Muscle layer of duodenum (tissue), 2 donors: Measurements from ENCODE around the gene IL5RA.

ENCODE experiments used
- H3K27ac ChIP-seq: one replicate; pipeline ENCODE4 v1.7.0; 2013; ENCODE audit warnings: mild to moderate bottlenecking, low read length
- H3K27me3 ChIP-seq: one replicate; pipeline ENCODE4 v1.7.0; 2013; ENCODE audit warnings: low read depth, mild to moderate bottlenecking, control low read depth, low read length
- H3K36me3 ChIP-seq, 2 donors: one replicate each; pipeline ENCODE4 v1.7.0; 2013; ENCODE audit warnings: low read length in 2 of 2, control low read depth in 1 of 2, mild to moderate bottlenecking in 1 of 2; ENCODE audit not compliant: insufficient read depth in 2 of 2, control insufficient read depth in 1 of 2
- H3K4me1 ChIP-seq, 2 donors: one replicate each; pipeline ENCODE4 v1.7.0; 2013; ENCODE audit warnings: low read length in 2 of 2, mild to moderate bottlenecking in 2 of 2, control low read depth in 1 of 2, moderate library complexity in 1 of 2; ENCODE audit not compliant: insufficient read depth in 2 of 2, control insufficient read depth in 1 of 2
- H3K4me3 ChIP-seq, 2 donors: one replicate each; pipeline ENCODE4 v1.7.0; 2013; ENCODE audit warnings: low read length in 2 of 2, low read depth in 1 of 2, mild to moderate bottlenecking in 1 of 2
- H3K9me3 ChIP-seq, 2 donors: one replicate each; pipeline ENCODE4 v1.7.0; 2013; ENCODE audit warnings: low read length in 2 of 2, control low read depth in 1 of 2, mild to moderate bottlenecking in 1 of 2; ENCODE audit not compliant: control insufficient read depth in 1 of 2
- donor health status: healthy.

IL5RA gene

GRCh38 chr3:3127432-3128010, 17.3 kb upstream of the IL5RA start:
- H3K4me1 ChIP-seq = peaks cover 4 to 19% of the 10 kb centered on the region in 2 donors
- no peaks in the 10 kb centered on the region for H3K9me3 ChIP-seq
- peak overlapping the region; percentile 75 to 90 for H3K4me3 ChIP-seq
- peak overlapping the region; percentile 88 for H3K27ac ChIP-seq
- no peaks in the 10 kb centered on the region for H3K27me3 ChIP-seq
- peaks cover 13 to 14% of the 10 kb centered on the region in 2 donors for H3K36me3 ChIP-seq

- H3K27me3 ChIP-seq = no peaks in the 10 kb centered on the region
- peak within 1 kb of the TSS; percentile 95 for H3K27ac ChIP-seq
- peaks cover 4 to 19% of the 10 kb centered on the region in 2 donors for H3K4me1 ChIP-seq
- H3K4me3 ChIP-seq = peak within 1 kb of the TSS; percentile 75 to 90
- peaks cover 13 to 14% of the 10 kb centered on the region in 2 donors for H3K36me3 ChIP-seq
- H3K9me3 ChIP-seq = no peaks in the 10 kb centered on the region
Observed at GRCh38 chr3:3126477-3127431, 16.6 kb upstream of the IL5RA start, which contains the start of gene TRNT1. Gene TRNT1 (plus strand): TSS chr3:3126940. CDS start chr3:3129041, 2,101 bp downstream.

GRCh38 chr3:3125977-3126376, 15.8 kb upstream of the IL5RA start:
- Histone ChIP-seq H3K27me3 (no peaks in the 10 kb centered on the region), H3K4me3 (peak overlapping the region; percentile 75 to 90), H3K27ac (peak overlapping the region; percentile 95), H3K36me3 (peaks cover 13 to 14% of the 10 kb centered on the region in 2 donors), H3K9me3 (no peaks in the 10 kb centered on the region), H3K4me1 (peaks cover 4 to 19% of the 10 kb centered on the region in 2 donors)

GRCh38 chr3:3119393-3119851, 9.2 kb upstream of the IL5RA start:
- Histone ChIP-seq H3K27ac (no peak overlapping the region), H3K27me3 (no peaks in the 10 kb centered on the region), H3K36me3 (no peaks in the 10 kb centered on the region), H3K4me1 (no peaks in the 10 kb centered on the region), H3K9me3 (no peaks in the 10 kb centered on the region), H3K4me3 (no peak overlapping the region)

GRCh38 chr3:3117651-3118050, 7.5 kb upstream of the IL5RA start:
- Histone ChIP-seq H3K4me1 (no peaks in the 10 kb centered on the region), H3K4me3 (no peak overlapping the region), H3K9me3 (no peaks in the 10 kb centered on the region), H3K36me3 (no peaks in the 10 kb centered on the region), H3K27ac (no peak overlapping the region), H3K27me3 (no peaks in the 10 kb centered on the region)

- Histone ChIP-seq H3K27ac (no peak overlapping the region), H3K9me3 (no peaks in the 10 kb centered on the region), H3K4me3 (no peak overlapping the region), H3K4me1 (no peaks in the 10 kb centered on the region), H3K27me3 (no peaks in the 10 kb centered on the region), H3K36me3 (no peaks in the 10 kb centered on the region)
Observed at GRCh38 chr3:3113042-3113709, 3.0 kb upstream of the IL5RA start.

GRCh38 chr3:3110749-3111361, 681 bp upstream of the IL5RA start:
- Histone ChIP-seq H3K27ac (no peak overlapping the region), H3K36me3 (no peaks in the 10 kb centered on the region), H3K4me3 (no peak overlapping the region), H3K27me3 (no peaks in the 10 kb centered on the region), H3K4me1 (no peaks in the 10 kb centered on the region), H3K9me3 (no peaks in the 10 kb centered on the region)

- H3K27me3 ChIP-seq = no peaks in the 10 kb centered on the region
- no peak overlapping the region for H3K27ac ChIP-seq
- H3K4me1 ChIP-seq = no peaks in the 10 kb centered on the region
- H3K4me3 ChIP-seq = peak overlapping the region in 1 of 2 donors; percentile 1
- no peaks in the 10 kb centered on the region for H3K9me3 ChIP-seq
- no peaks in the 10 kb centered on the region for H3K36me3 ChIP-seq
Observed at GRCh38 chr3:3109407-3110298, 521 bp downstream of the IL5RA start.

- no peaks in the 10 kb centered on the region for H3K9me3 ChIP-seq
- H3K4me1 ChIP-seq = no peaks in the 10 kb centered on the region
- H3K36me3 ChIP-seq = no peaks in the 10 kb centered on the region
- no peak overlapping the region for H3K4me3 ChIP-seq
- no peaks in the 10 kb centered on the region for H3K27me3 ChIP-seq
- no peak overlapping the region for H3K27ac ChIP-seq
Observed at GRCh38 chr3:3107858-3108257, 2.3 kb downstream of the IL5RA start.

GRCh38 chr3:3107181-3107580, 3.0 kb downstream of the IL5RA start:
- Histone ChIP-seq H3K4me1 (no peaks in the 10 kb centered on the region), H3K27ac (no peak overlapping the region), H3K36me3 (no peaks in the 10 kb centered on the region), H3K9me3 (no peaks in the 10 kb centered on the region), H3K4me3 (no peak overlapping the region), H3K27me3 (no peaks in the 10 kb centered on the region)
